HepG2 (cell line): ENCODE measurements around the gene MEPCE. TPM values are rescaled to one million over a fixed set of nuclear protein-coding genes. Genes with fewer than 3 reads are reported as not detected.

ENCODE experiments used
- ASH2L ChIP-seq: fragments of 300-600, 200-600 bp; sonication (generic); IDR thresholded peaks from 2 replicates; pipeline ENCODE4 v1.7.0; 2017; ENCODE audit warnings: low read depth, mild to moderate bottlenecking, moderate library complexity, mixed read lengths, low read length; ENCODE audit not compliant: insufficient read length
- ATF1 ChIP-seq: IDR thresholded peaks from 2 replicates; pipeline ENCODE4 v1.6.1; 2016; ENCODE audit warnings: mild to moderate bottlenecking, control low read depth
- ATRX ChIP-seq: sonication (generic); formaldehyde crosslinking; IDR thresholded peaks from 2 replicates; pipeline ENCODE4 v1.4.0; 2020; ENCODE audit warnings: missing genetic modification reagents, borderline replicate concordance
- CEBPB ChIP-seq: IDR thresholded peaks from 2 replicates; pipeline ENCODE4 v1.6.1; 2011; ENCODE audit warnings: low read depth, low read length, improper control_type of control experiment, borderline replicate concordance
- CEBPG ChIP-seq: IDR thresholded peaks from 2 replicates; pipeline ENCODE4 v1.6.1; 2016
- FOXA3 ChIP-seq: IDR thresholded peaks from 2 replicates; pipeline ENCODE4 v1.6.1; 2016; ENCODE audit warnings: missing genetic modification reagents, missing compliant biosample characterization
- GABPB1 ChIP-seq: IDR thresholded peaks from 2 replicates; pipeline ENCODE4 v1.6.1; 2016; ENCODE audit warnings: mild to moderate bottlenecking, missing genetic modification reagents, moderate library complexity, missing compliant biosample characterization
- GATAD1 ChIP-seq: IDR thresholded peaks from 2 replicates; pipeline ENCODE4 v1.6.1; 2016; ENCODE audit warnings: missing genetic modification reagents, missing compliant biosample characterization
- HHEX ChIP-seq: IDR thresholded peaks from 2 replicates; pipeline ENCODE4 v1.6.1; 2016; ENCODE audit warnings: control low read depth
- IKZF4 ChIP-seq: sonication (generic); formaldehyde crosslinking; IDR thresholded peaks from 2 replicates; pipeline ENCODE4 v1.5.1; 2020; ENCODE audit warnings: borderline replicate concordance, mild to moderate bottlenecking, low read depth, missing genetic modification reagents; ENCODE audit errors: not compliant biosample characterization
- RXRB ChIP-seq: IDR thresholded peaks from 2 replicates; pipeline ENCODE4 v1.6.1; 2016; ENCODE audit warnings: borderline replicate concordance, missing genetic modification reagents, missing compliant biosample characterization
- SKI ChIP-seq: fragments of 450-650 bp; IDR thresholded peaks from one replicate; pipeline ENCODE4 v1.6.1; 2018; ENCODE audit warnings: mild to moderate bottlenecking; ENCODE audit not compliant: partially characterized antibody
- U2AF2 ChIP-seq: fragments of 200-400 bp; formaldehyde crosslinking; IDR thresholded peaks from 2 replicates; pipeline ENCODE4 v1.6.1; 2017; ENCODE audit warnings: low read depth, mild to moderate bottlenecking, low read length
- ZBTB10 ChIP-seq: sonication (generic); formaldehyde crosslinking; IDR thresholded peaks from 2 replicates; pipeline ENCODE4 v1.4.0; 2020; ENCODE audit warnings: missing genetic modification reagents, borderline replicate concordance
- ZNF136 ChIP-seq: sonication (generic); formaldehyde crosslinking; IDR thresholded peaks from 2 replicates; pipeline ENCODE4 v1.8.1; 2022; ENCODE audit warnings: low read depth, mild to moderate bottlenecking, moderate library complexity, missing genetic modification reagents
- ZNF225 ChIP-seq: sonication (generic); formaldehyde crosslinking; IDR thresholded peaks from 2 replicates; pipeline ENCODE4 v1.4.0; 2020; ENCODE audit warnings: mild to moderate bottlenecking, missing genetic modification reagents
- ZNF234 ChIP-seq: sonication (generic); formaldehyde crosslinking; conservative IDR thresholded peaks from 2 replicates; pipeline ENCODE4 v1.5.1; 2020; ENCODE audit warnings: mild to moderate bottlenecking, missing genetic modification reagents
- ZNF329 ChIP-seq: sonication (generic); formaldehyde crosslinking; IDR thresholded peaks from 2 replicates; pipeline ENCODE4 v1.9.0; 2021; ENCODE audit warnings: low read depth, mild to moderate bottlenecking, missing genetic modification reagents
- ZNF605 ChIP-seq: sonication (generic); formaldehyde crosslinking; IDR thresholded peaks from 2 replicates; pipeline ENCODE4 v1.8.0; 2022; ENCODE audit warnings: mild to moderate bottlenecking, missing genetic modification reagents
- ZNF709 ChIP-seq: sonication (generic); formaldehyde crosslinking; IDR thresholded peaks from 2 replicates; pipeline ENCODE4 v1.5.0; 2020; ENCODE audit warnings: mild to moderate bottlenecking, missing genetic modification reagents
- ZNF775 ChIP-seq: sonication (generic); formaldehyde crosslinking; IDR thresholded peaks from 2 replicates; pipeline ENCODE4 v1.4.0; 2020; ENCODE audit warnings: missing genetic modification reagents, mild to moderate bottlenecking, moderate library complexity, borderline replicate concordance
- ZNF781 ChIP-seq: sonication (generic); formaldehyde crosslinking; IDR thresholded peaks from 2 replicates; pipeline ENCODE4 v1.5.1; 2020; ENCODE audit warnings: borderline replicate concordance, mild to moderate bottlenecking, missing genetic modification reagents; ENCODE audit errors: not compliant biosample characterization
- polyA plus RNA-seq, 8 experiments: library from polyadenylated mRNA; depleted of rRNA in 3 of 8; stranded (reverse) in 7 of 8; unstranded in 1 of 8; fragments of >200 nt; fragmentation: Illumina TruSeq in 4 of 8; extraction: Trizol in 4 of 8; gene quantifications; 2 replicates each; pipeline versions ENCODE4 v1.2.1 to v1.2.3, GENCODE V29; 2011 to 2016; ENCODE audit warnings: low read depth in 4 of 8, missing spikeins in 1 of 8, mixed read lengths in 1 of 8; ENCODE audit not compliant: insufficient read depth in 1 of 8
- total RNA-seq, 5 experiments: library from RNA; depleted of rRNA; stranded (reverse); fragments of >200 nt; fragmentation: Illumina TruSeq; extraction: Trizol; gene quantifications; 2 replicates each; pipeline ENCODE4 v1.2.3, GENCODE V29; 2016; ENCODE audit warnings: low read depth in 1 of 5
- TF ChIP-seq, protein P1 (sequence below): IDR thresholded peaks from 2 replicates; pipeline ENCODE4 v1.6.1; 2012; ENCODE audit warnings: low read depth, low read length, improper control_type of control experiment
- TF ChIP-seq, protein P2 (sequence below), 2 experiments: fragments of 450-650 bp in 1 of 2; sonication (generic) in 1 of 2; formaldehyde crosslinking; IDR thresholded peaks; 2 replicates each; pipeline versions ENCODE4 v1.5.0 to v1.8.0; 2020 to 2022; ENCODE audit warnings: mild to moderate bottlenecking in 1 of 2, missing genetic modification reagents in 1 of 2
- TF ChIP-seq, protein P3 (sequence below): sonication (generic); formaldehyde crosslinking; IDR thresholded peaks from 2 replicates; pipeline ENCODE4 v1.4.0; 2020; ENCODE audit warnings: missing genetic modification reagents

The MEPCE gene
- total and polyA plus RNA-seq, 2 of the 13 experiments (the other 11 are each of a cell fraction or from before 2014, with no cell fraction given): 12.3 to 26.0 TPM

GRCh38 chr7:100449190-100449795 lies 19.7 kb downstream of the MEPCE start (continued):
- TF ChIP-seq ZNF225 (no peak), ZNF605 (CRISPR knock-in tag) (0 out of 2 replicates have a peak, but pooled peaks have one; percentile 36), FOXA3 (no peak), ZNF709 (no peak), ATRX (CRISPR knock-in tag) (no peak), HHEX (CRISPR knock-in tag) (no peak), GABPB1 (CRISPR knock-in tag) (no peak), ZNF136 (CRISPR knock-in tag) (no peak), ATF1 (CRISPR knock-in tag) (no peak), IKZF4 (CRISPR knock-in tag) (no peak), ZNF781 (CRISPR knock-in tag) (no peak), CEBPG (CRISPR knock-in tag) (peak; percentile 95), ZNF329 (no peak), CEBPB (peak; percentile 86), ASH2L (no peak), U2AF2 (no peak), ZNF775 (CRISPR knock-in tag) (no peak), ZNF234 (CRISPR knock-in tag) (no peak), RXRB (CRISPR knock-in tag) (peak; percentile 23; the same call in 1 of the 2 replicates), ZBTB10 (no peak), SKI (no peak), GATAD1 (CRISPR knock-in tag) (no peak)
- TF ChIP-seq, protein P1, sequence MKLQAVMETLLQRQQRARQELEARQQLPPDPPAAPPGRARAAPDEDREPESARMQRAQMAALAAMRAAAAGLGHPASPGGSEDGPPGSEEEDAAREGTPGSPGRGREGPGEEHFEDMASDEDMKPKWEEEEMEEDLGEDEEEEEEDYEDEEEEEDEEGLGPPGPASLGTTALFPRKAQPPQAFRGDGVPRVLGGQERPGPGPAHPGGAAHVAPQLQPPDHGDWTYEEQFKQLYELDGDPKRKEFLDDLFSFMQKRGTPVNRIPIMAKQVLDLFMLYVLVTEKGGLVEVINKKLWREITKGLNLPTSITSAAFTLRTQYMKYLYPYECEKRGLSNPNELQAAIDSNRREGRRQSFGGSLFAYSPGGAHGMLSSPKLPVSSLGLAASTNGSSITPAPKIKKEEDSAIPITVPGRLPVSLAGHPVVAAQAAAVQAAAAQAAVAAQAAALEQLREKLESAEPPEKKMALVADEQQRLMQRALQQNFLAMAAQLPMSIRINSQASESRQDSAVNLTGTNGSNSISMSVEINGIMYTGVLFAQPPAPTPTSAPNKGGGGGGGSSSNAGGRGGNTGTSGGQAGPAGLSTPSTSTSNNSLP: no peak
- TF ChIP-seq, protein P2, sequence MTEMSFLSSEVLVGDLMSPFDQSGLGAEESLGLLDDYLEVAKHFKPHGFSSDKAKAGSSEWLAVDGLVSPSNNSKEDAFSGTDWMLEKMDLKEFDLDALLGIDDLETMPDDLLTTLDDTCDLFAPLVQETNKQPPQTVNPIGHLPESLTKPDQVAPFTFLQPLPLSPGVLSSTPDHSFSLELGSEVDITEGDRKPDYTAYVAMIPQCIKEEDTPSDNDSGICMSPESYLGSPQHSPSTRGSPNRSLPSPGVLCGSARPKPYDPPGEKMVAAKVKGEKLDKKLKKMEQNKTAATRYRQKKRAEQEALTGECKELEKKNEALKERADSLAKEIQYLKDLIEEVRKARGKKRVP (CRISPR knock-in tag; IDR thresholded peaks at IDR 0.05): peak in 1 of 2 experiments; percentile 92; a peak in 2 of 4 replicates
- TF ChIP-seq, protein P3, sequence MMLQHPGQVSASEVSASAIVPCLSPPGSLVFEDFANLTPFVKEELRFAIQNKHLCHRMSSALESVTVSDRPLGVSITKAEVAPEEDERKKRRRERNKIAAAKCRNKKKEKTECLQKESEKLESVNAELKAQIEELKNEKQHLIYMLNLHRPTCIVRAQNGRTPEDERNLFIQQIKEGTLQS: peak; percentile 66
